ENCODE results near the gene FILIP1L.

DNA sequence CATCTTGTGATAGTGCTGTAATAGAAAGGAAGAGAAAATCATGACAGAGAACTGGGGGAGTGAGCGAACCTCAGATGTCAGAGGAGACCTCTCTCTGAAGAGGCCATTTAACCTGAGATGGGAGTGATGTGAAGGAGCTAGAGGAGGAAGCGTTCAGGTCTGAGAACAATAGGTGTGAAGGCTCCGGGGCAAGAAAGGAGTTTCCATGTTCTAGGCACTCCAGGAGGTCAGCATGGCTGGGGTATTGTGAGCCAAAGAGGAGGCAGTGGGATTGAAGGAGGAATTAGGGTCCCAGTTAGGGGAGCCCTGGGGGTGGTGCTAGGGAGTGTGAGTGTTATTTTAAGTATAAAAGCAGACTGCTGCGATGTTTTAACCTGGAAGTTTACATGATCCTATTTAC is 8.8 kb upstream of the FILIP1L start:
- TF ChIP-seq POLR2A (IDR thresholded peaks at IDR 0.05) = no peak
- TF ChIP-seq, protein P1, sequence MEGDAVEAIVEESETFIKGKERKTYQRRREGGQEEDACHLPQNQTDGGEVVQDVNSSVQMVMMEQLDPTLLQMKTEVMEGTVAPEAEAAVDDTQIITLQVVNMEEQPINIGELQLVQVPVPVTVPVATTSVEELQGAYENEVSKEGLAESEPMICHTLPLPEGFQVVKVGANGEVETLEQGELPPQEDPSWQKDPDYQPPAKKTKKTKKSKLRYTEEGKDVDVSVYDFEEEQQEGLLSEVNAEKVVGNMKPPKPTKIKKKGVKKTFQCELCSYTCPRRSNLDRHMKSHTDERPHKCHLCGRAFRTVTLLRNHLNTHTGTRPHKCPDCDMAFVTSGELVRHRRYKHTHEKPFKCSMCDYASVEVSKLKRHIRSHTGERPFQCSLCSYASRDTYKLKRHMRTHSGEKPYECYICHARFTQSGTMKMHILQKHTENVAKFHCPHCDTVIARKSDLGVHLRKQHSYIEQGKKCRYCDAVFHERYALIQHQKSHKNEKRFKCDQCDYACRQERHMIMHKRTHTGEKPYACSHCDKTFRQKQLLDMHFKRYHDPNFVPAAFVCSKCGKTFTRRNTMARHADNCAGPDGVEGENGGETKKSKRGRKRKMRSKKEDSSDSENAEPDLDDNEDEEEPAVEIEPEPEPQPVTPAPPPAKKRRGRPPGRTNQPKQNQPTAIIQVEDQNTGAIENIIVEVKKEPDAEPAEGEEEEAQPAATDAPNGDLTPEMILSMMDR (IDR thresholded peaks at IDR 0.05 in 4 of 5, conservative IDR thresholded peaks at IDR 0.05 in 1 of 5) = no peak
